Nucleus accumbens (tissue), 56 donors: Measurements from ENCODE around the gene CEP112.
"Not testable (repeated sequence)": the region's sequence is repeated elsewhere in the genome, so short reads cannot be mapped to it uniquely, and the experiment has no call there.

Experiments
- DNase-seq, 56 donors: peaks; one replicate each; lab custom pipeline; 2025; lab: John Stamatoyannopoulos, UW

Gene CEP112

GRCh38 chr17:65703891-65704290 lies 488.0 kb downstream of the CEP112 start:
- DNase-seq = no peak

- no peak for DNase-seq
Observed at GRCh38 chr17:65699459-65699858, 492.5 kb downstream of the CEP112 start.

- DNase-seq = no peak
Observed at GRCh38 chr17:65698381-65699061, 493.4 kb downstream of the CEP112 start.

GRCh38 chr17:65697661-65698060 lies 494.3 kb downstream of the CEP112 start:
- no peak for DNase-seq

GRCh38 chr17:65696739-65697394 lies 495.1 kb downstream of the CEP112 start:
- DNase-seq = no peak

- no peak for DNase-seq
Observed at GRCh38 chr17:65694601-65695000, 497.3 kb downstream of the CEP112 start.

GRCh38 chr17:65690626-65691310 lies 501.2 kb downstream of the CEP112 start:
- no peak for DNase-seq

GRCh38 chr17:65688307-65688706 lies 503.6 kb downstream of the CEP112 start:
- DNase-seq = peak in 7 of 56 donors; percentile 3 to 15 (median 5)

GRCh38 chr17:65685110-65685509 lies 506.8 kb downstream of the CEP112 start:
- DNase-seq = no peak

GRCh38 chr17:65684631-65685030 lies 507.3 kb downstream of the CEP112 start:
- no peak for DNase-seq

GRCh38 chr17:65683428-65683827 lies 508.5 kb downstream of the CEP112 start:
- DNase-seq = no peak

GRCh38 chr17:65681763-65682162 lies 510.2 kb downstream of the CEP112 start:
- not testable (repeated sequence) for DNase-seq

GRCh38 chr17:65679165-65679845 lies 512.6 kb downstream of the CEP112 start:
- no peak for DNase-seq

GRCh38 chr17:65678546-65678945 lies 513.4 kb downstream of the CEP112 start:
- DNase-seq = no peak

- no peak for DNase-seq
Observed at GRCh38 chr17:65677932-65678331, 514.0 kb downstream of the CEP112 start.

GRCh38 chr17:65674246-65675045 lies 517.5 kb downstream of the CEP112 start:
- no peak for DNase-seq

GRCh38 chr17:65670667-65671371 lies 521.1 kb downstream of the CEP112 start:
- DNase-seq = no peak

- DNase-seq = no peak
Observed at GRCh38 chr17:65668211-65668610, 523.7 kb downstream of the CEP112 start.

- no peak for DNase-seq
Observed at GRCh38 chr17:65667656-65668055, 524.3 kb downstream of the CEP112 start.

- no peak for DNase-seq
Observed at GRCh38 chr17:65666876-65667321, 525.0 kb downstream of the CEP112 start.
